Pulmonary artery endothelial cell (primary cell): ENCODE measurements around the gene COPB2. TPM values are rescaled to one million over a fixed set of nuclear protein-coding genes. Genes with fewer than 3 reads are reported as not detected.
"Not testable (repeated sequence)": the region's sequence is repeated elsewhere in the genome, so short reads cannot be mapped to it uniquely, and the experiment has no call there.

Experiments used
- DNase-seq: peaks from one replicate; pipeline ENCODE4 v3.0.0-alpha.2; 2011; ENCODE audit warnings: low read depth, low spot score
- total RNA-seq: library from RNA; depleted of rRNA; stranded (reverse); fragments of >200 nt; gene quantifications from 2 replicates; pipeline ENCODE4 v1.2.3, GENCODE V29; 2014

COPB2 gene
- 238 and 239 TPM in 2 replicates for total RNA-seq

DNA sequence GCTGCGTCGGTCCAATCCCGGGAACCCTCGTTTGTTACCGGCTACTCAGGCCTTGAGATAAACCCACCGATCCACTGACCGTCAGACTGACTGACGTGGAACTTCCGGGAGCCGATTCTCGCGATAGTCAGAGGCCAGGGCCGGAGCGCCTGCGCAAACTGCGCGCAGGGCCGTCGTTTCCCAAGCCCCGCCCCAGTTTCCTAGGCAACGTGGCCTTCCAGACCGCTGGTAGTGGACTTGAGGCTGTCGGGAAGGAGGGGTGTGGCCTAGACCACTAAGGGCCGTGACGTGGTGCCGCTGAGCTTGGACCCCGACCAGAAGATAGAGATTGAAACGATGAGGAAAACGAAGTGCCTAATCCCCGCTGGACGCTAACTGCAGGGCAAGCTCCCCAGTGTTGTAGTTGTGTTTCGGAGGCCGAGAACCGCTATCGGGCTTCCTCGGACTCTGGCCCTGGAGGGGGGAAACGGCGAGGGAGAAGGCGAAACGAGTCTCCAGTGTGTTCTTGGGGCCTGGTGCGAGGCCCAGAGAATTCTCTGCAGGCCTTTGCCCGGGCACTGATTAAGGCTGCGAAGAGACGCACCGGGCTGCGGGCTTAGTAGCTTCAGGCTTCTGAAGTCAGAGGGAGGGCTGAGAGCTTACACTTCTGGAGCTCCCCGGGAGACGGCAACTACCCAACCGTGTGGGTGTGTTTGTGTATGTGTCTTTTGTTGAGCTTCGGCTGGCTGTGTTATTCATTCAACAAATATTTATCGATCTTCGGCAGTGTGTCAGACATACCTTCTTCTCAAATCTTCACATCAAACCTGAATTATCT is at the start of gene COPB2:
COPB2 (minus strand) TSS at position 96 of the 817 bp plus-strand sequence. CDS start 97 bp downstream, outside the sequence.
- peak; percentile 97 for DNase-seq

DNA sequence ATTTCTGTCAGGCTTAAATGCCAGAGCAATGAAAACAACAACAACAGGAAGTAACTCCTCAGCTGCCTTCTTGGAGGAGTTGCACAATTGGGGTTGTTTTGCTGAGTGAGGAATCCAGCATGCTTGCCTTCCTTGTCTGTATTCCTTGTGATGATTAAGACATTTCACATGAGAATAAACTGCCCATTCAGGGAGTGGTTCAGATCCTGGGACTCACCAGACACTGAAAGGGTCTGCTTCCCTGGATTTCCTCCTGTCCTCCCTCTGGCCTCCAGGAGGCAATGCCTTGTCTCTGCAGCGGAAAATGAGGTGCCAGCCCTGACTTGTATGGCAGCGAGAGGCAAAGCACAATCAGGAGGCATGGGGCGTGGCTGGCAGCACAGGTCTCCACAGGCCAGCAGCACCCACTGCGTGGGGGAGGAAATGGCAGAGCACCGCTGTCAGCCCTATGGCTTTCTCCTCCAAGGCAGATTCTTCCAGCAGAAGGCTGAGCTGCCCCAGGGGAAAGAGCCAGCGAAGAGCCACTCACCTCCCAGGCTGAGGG is 45.4 kb upstream of the COPB2 start:
- DNase-seq: no peak

DNA sequence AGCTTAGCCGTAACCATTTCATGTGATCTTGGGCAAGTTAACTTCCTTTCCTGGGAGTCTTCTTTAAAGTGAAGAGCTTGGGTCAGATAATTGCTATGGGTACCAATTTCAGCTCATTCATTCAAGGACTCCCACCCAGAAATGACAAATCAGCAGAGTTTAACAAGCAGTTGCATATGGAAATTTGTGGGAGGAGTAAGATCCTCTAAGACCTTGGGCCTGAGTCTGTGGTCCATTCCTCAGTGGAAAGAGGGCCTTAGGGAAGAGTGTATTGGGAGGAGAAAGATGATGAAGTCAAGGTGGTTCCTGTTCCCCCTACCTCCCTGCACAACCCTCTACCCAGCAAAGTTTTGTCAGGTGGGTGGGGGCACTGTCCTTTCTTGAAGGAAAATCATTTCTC is 44.8 kb upstream of the COPB2 start:
- DNase-seq: no peak

DNA sequence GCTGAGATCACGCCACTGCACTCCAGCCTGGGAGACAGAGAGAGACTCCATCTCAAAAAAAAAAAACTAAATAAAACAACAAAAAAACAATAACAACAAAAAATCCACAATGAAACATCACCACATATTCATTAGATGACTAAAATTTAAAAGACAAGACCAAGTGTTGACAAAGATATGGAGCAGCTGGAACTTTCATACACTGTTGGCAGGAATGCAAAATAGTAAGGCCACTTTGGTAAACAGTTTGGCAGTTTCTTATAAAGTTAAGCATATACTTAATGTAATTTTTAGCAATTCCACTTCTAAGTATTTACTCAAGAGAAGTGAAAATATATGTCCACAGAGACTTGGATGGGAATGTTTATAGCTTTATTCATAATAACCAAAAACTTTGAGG is 43.6 kb upstream of the COPB2 start:
- no peak for DNase-seq

DNA sequence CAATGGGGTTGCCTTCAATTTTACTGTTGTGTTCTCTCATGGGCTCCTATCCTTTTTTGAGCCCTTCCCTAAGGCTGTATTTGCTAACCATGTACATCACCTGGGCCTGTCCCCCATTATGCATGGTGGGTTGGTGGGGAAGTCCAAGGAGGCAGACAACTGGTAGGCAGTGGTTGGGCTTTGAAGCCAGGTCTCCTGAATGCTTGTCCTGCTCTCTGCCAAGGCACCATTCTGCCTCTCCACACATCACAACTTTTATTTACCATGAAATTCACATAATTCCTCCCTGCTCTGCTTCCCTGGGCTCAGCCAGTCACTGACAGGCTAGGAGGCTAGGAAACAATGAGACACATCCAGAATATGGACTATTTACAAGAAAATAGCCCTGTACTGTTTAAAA is 41.0 kb upstream of the COPB2 start:
- no peak for DNase-seq

DNA sequence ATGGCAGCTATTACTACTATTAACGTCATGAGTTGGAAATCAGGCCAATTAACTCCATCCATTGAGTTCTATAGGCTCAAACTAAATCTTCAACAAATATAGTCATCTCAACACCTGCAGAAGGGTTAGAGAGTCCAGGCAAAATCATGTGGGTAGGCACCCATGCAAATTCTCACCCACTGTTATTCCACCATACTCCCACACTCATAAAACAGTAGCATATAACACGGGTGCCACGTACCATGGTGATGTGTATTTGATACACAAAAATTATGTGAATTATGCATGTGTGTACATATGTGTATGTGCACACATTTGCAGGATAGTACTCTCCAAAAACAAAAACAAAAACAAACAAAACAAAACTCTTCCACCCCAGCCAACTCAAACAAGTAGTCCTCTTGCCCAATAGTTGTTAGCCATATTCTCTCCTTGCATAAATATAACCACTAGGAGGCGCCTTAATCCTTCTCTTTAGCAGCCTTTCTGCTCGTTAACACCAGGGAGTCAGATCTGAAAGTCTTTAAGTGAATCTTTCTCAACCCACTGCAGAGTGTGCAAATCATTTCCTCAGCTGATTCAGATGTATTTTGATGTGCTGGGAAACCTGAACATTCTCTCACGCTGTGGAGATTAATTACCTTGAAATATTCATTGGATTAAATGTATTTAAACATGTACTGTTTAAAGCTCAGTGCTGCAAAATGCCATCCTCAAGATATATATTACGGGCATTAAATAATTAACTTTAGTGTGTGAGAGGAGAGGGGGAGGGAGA is 38.0 kb upstream of the COPB2 start:
- DNase-seq: peak; percentile 11

DNA sequence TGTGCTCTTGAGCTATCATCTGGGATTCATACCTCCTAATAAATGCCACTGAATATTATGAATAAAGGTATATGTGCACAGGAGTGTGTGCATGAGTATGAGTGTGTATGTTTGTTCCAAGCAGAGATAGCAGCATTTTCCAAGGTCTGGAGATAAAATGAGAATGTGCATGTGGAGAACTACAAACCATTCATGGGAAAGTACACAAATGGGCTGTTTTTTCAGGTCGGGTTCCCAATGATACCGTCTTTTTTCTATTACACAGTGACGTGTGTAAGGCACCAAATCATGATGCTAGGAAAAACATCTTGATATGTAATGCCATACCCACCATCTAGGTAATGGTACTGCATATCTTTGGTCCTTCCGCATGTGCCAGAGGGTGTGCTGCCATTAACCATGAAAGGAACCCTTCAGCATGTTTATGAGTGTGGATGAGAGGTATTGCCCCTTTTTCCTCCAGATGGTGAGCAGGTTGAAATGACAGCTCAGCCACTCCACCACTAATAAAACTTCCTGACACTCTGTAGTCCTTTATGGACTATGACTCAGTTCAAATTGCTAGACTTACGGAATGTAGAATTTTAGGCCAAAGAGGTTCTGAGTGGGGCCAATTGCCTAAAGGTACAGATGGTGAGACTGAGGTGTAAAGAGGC is 36.4 kb upstream of the COPB2 start:
- no peak for DNase-seq

DNA sequence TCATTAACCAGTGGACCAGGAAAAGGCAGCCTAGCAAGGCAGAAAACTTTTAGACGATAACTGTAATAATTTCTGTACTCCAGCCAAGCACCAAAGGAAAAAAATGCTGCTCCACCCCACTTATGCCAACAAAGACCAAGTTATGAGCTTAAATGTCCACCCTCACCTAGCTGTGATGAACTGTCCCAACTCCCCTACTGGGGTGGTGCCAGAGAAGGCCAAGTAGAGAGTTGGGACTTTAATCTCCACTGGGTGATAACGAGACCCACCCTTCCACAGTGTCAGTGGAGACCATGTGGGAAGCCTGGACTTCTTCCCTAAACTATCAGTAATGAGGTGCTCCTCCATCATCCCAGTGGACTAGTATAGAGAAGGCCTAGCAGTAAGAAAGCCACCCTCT is 33.8 kb upstream of the COPB2 start:
- DNase-seq: no peak

DNA sequence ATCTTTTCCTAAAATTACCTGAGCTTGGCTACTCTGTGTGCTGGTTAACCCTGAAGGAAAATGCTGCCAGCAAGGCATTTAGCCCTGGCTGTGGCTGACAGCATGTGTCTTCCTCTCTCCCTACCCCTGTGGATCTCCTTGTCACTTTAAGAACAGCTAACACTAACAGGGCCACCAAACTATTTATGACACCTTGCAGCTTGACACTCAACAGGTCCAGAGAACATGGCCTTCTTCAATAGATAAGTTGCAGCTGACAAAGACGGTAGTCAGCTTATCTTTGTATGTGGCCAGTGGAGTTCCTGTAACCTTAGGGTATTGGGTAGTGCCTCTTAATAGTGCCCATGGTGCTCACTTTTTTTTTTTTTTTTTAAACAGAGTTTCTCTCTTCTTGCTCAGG is 32.0 kb upstream of the COPB2 start:
- DNase-seq: no peak

DNA sequence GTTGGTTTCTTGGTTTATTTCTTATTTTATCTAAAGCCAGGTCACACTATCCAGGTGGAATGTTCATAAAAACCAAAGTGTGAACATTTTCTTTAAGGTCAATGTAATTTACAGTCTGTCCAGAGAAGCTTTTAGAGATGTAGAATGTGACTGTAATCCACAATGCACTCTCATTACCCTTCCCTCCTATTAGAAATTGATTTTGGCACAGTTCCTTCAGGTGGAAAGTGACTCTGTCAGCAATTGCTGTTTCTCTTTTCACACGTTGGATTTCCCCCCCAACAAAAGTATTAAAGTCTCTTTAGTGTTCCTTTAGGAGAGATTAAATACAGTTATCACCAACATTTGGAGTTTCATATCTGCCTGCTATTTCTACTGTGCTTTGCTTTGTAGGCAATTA is 31.6 kb upstream of the COPB2 start:
- no peak for DNase-seq

DNA sequence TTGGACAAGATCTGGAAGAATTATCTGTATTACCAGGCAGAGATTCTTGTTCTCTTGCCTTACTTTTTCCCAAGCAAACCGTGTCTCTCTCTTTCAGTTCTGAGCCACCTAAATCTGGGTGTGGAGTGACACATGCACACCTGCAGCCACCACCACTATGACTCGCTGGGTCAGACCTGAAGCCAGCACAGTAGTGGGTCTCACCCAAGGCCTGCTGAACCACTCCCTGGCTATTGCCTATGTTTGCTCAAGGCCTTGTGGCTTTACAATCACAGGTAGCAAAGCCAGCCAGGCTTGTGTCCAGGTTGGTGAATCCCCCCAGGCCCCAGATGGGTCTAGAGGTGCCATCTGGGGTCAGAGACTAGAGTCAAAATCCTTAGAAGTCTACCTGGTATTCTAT is 28.7 kb upstream of the COPB2 start:
- no peak for DNase-seq

DNA sequence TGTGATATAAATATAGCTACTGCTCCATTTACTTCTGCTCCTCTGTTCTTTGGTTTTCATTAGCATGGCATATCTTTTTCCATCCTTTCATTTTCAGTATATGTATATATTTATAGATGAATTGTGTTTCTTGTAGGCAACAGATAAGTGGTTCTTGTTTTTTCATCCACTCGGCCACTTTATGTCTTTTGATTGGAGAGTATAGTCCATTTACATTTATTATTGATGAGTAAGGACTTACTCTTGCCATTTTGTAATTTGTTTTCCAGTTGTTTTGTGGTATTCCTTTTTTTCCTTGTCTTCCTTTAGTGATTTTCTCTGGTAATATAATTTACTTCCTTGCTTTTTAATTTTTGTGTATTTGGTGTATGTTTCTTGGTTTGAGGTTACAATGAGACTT is 26.8 kb upstream of the COPB2 start:
- DNase-seq: no peak

DNA sequence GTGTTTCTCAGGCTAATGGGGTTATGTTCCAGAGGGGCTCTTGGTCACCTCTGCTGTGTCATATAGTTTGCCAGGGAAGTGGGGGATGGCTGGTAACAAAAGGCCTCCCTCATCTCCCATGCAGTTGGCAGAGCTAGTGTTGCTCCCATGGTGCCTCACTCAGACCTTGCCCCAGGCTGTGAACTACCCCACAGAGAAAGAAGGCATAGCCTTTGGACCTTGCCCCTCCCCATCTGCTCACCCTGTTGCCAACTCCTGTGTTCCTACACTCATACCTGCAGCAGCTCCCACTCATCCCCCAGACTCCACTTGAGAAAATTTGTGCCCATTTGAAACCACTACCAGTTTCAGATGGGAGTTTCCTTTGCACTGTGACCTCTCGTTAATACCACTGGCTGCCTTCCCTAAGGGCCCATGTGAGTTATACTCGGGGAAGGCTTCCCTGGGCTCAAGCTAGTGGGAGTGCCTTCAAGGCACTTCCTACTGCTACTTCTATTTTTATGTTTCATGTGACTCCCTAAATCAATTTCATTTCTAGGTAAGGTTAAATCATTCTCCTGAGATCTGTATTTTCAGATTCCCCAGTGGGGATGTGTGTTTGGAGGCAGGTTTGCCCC is 25.3 kb upstream of the COPB2 start:
- no peak for DNase-seq

DNA sequence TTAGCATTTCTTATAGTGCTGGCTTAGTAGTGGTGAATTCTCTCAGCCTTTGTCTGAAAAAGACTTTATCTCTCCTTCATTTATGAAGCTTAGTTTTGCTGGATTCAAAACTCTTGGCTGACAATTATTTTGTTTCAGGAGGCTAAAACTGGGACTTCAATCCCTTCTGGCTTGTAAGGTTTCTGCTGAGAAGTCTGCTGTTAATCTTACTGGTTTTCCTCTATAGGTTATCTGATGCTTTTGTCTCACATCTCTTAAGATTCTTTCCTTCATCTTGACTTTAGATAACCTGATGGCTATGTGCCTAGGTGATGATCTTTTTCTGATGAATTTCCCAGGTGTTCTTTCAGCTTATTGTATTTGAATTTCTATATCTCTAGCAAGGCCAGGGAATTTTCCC is 23.4 kb upstream of the COPB2 start:
- not testable (repeated sequence) for DNase-seq

DNA sequence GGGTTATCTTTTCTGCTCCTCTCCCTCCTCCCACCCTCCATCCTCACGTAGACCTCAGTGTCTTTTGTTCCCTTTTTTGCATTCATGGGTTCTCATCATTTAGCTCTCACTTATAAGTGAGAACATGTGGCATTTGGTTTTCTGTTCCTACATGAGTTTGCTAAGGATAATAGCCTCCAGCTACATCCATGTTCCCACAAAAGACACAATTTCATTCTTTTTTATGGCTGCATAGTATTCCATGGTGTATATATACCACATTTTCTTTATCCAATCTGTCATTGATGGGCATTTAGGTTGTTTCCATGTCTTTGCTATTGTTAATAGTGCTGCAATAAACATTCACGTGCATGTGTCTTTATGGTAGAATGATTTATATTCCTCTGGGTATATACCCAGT is 11.7 kb upstream of the COPB2 start:
- DNase-seq: not testable (repeated sequence)

DNA sequence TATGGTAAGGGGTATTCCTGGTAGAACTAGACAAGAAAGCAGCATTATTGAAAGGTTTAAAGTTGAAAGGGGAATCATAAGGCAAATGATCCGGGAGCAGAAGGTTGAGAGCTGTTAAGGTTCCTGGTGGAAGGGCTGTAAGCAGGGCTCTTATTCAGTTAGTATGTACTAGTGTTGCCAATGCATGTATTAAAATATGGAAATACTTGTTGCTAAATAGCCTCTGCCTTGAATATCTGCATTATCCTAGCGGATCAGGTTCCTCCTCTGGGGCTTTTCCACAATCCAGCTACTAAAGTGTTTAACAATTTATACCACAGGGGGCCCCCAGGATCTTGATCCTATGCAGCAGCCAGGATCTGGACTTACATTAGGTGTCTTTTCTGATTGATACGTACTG is 7.3 kb upstream of the COPB2 start:
- no peak for DNase-seq

DNA sequence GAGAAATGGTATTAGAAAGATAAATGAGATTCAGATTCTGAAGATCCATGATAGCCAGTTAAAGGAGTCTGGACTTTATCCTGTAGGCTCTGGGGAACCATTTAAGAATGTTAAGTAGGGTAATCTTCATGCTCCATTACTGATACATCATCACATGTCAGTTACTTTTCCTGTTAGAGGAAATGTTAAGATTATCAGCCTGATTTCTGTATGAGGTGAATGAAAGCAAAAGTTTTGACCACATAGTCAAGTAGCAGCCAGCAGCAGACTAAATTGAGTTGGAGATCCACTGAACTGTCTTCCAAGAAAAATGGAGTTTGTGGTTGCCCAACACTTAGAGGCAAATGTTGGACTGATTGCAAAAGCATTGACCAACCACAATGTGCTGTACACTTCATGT is 4.7 kb upstream of the COPB2 start:
- DNase-seq: no peak

DNA sequence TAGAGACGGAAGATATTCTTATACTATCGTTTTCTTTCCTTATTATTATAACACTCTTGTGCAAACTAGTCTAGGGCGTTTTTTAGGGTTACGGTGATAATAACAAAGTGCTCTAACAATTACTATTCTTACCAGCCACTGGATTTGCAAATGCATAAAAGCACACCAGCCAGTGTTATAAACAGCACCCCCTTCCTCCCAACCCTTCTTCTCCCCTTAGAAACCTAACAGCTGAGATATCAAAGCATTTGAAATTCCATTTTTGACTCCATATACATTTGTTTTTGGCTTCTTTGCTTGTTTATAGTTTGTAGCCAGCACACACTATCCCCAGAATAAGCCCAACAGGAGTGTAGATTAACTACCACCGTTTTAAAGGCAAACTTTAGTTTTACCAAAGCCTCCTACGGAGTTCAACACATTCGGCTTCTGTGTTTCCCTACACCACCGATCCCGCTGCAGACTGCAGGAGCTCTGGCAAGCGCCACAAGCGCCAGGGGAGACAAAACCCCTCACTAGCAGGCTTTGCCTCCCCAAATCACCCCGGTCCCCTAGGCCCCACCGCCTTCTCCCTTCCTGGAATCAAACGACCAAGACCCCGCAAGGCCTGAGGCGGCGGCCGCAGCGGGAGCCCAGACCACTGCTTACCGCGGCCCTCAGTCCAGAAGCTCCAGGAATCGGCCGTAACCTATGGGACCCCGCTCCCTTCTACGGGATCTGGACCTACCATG is 461 bp downstream of the COPB2 start:
- no peak for DNase-seq

DNA sequence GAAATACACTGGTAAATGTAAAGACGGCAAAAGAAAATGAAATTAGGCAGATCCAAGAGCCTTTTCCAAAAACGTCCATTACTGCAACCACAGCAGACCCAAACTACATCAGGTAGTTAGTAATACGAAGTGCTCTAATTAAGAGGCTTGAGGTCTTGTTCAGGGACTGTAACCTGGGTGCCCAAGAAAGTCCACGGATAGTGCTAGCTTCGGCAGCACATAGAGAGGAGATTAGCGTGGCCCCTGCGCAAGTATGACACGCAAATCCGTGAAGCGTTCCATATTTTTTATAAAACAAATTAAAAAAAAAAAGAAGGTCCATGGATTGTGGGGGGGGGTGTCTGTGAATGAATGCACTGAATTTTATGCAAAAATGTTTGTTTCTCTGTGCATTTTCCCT is 1.4 kb downstream of the COPB2 start:
- no peak for DNase-seq

DNA sequence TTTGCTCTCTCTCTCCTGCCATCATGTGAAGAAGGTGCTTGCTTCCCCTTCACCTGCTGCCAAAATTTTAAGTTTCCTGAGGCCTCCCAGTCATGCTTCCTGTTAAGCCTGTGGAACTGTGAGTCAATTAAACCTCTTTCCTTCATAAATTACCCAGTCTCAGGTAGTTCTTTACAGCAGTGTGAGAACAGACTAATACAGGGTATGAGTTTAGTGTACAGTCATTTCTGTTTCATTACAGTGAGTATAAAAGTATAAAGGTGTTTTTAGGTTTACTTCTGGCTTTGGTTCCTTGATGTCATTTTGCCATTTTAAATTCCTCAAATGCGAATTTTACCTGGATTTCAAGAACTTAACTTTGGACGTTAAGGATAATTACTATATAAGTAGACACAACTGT is 7.2 kb downstream of the COPB2 start:
- DNase-seq: not testable (repeated sequence)

DNA sequence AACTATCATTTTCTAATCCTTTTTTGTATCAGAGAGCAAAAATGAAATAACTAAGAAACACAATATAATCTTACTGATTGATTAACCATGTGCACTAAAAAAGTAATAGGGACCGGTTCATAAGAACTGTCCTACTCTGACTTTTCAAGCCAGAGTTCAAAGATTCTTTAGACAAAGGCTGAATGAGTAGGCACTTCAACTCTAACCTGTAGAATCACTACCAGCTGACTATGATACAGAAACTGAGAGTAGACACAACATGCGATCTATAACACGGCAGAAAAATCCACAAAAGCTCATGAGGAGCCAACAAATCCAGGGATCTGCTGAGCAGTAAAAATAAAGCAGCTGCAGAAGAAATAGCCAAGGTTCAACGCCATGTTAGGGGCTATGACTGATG is 8.9 kb downstream of the COPB2 start:
- DNase-seq: no peak
